Neuronal stem cell (in vitro differentiated cells): Measurements from ENCODE around the gene MSMP.

ENCODE experiments used
- DNase-seq: peaks from one replicate; pipeline ENCODE4 v3.0.0-alpha.2; 2013; ENCODE audit warnings: low spot score
- H2AFZ ChIP-seq: one replicate; pipeline ENCODE4 v1.6.1; 2013; ENCODE audit warnings: mild to moderate bottlenecking, low read length, inconsistent platforms
- H2AK5ac ChIP-seq: 2 replicates; pipeline ENCODE4 v1.6.1; 2013; ENCODE audit warnings: low read depth, mild to moderate bottlenecking, inconsistent platforms, low read length, moderate library complexity, mixed read lengths
- H2BK120ac ChIP-seq: 2 replicates; pipeline ENCODE4 v1.6.1; 2013; ENCODE audit warnings: low read depth, mild to moderate bottlenecking, inconsistent platforms, low read length, moderate library complexity, mixed read lengths
- H2BK12ac ChIP-seq: one replicate; pipeline ENCODE4 v1.6.1; 2013; ENCODE audit warnings: low read length, inconsistent platforms
- H2BK15ac ChIP-seq: 2 replicates; pipeline ENCODE4 v1.6.1; 2013; ENCODE audit warnings: mild to moderate bottlenecking, low read length, inconsistent platforms, mixed read lengths
- H2BK5ac ChIP-seq: one replicate; pipeline ENCODE4 v1.6.1; 2013; ENCODE audit warnings: inconsistent platforms, mild to moderate bottlenecking, low read length, moderate library complexity
- H3K14ac ChIP-seq: one replicate; pipeline ENCODE4 v1.6.1; 2013; ENCODE audit warnings: low read length, inconsistent platforms
- H3K18ac ChIP-seq: 2 replicates; pipeline ENCODE4 v1.6.1; 2013; ENCODE audit warnings: low read length, inconsistent platforms
- H3K23ac ChIP-seq: 2 replicates; pipeline ENCODE4 v1.6.1; 2013; ENCODE audit warnings: low read depth, mild to moderate bottlenecking, mixed read lengths, low read length, inconsistent platforms; ENCODE audit not compliant: poor library complexity
- H3K27ac ChIP-seq: replicated peaks from 3 replicates; pipeline ENCODE4 v1.5.1; 2013; ENCODE audit warnings: low read length, inconsistent platforms
- H3K27me3 ChIP-seq, 3 experiments: 2 replicates each; pipeline ENCODE4 v1.6.1; 2013; ENCODE audit warnings: low read length in 3 of 3, mild to moderate bottlenecking in 2 of 3, inconsistent platforms in 1 of 3, low read depth in 1 of 3, mixed read lengths in 1 of 3, moderate library complexity in 1 of 3; ENCODE audit not compliant: control insufficient read depth in 3 of 3, insufficient read depth in 3 of 3
- H3K36me3 ChIP-seq, 2 donors: replicated peaks in 1 of 2; 2 replicates each; pipeline ENCODE4 v1.6.1; 2013; ENCODE audit warnings: low read length in 2 of 2; ENCODE audit not compliant: control insufficient read depth in 2 of 2, insufficient read depth in 2 of 2
- H3K4ac ChIP-seq: 2 replicates; pipeline ENCODE4 v1.6.1; 2013; ENCODE audit warnings: inconsistent platforms, mild to moderate bottlenecking, low read length, moderate library complexity
- H3K4me1 ChIP-seq, 2 donors: 1 replicate in 1 of 2; 2 replicates in 1 of 2; pipeline ENCODE4 v1.6.1; 2013; ENCODE audit warnings: low read length in 2 of 2, low read depth in 1 of 2; ENCODE audit not compliant: control insufficient read depth in 2 of 2, insufficient read depth in 1 of 2
- H3K4me2 ChIP-seq: one replicate; pipeline ENCODE4 v1.6.1; 2013; ENCODE audit warnings: mild to moderate bottlenecking, low read length, inconsistent platforms; ENCODE audit not compliant: insufficient read depth, poor library complexity, severe bottlenecking
- H3K4me3 ChIP-seq, 2 donors: 2 replicates each; pipeline ENCODE4 v1.5.1; 2013; ENCODE audit warnings: low read length in 2 of 2, mild to moderate bottlenecking in 2 of 2, inconsistent platforms in 1 of 2, moderate library complexity in 1 of 2
- H3K79me1 ChIP-seq: one replicate; pipeline ENCODE4 v1.6.1; 2013; ENCODE audit warnings: low read depth, mild to moderate bottlenecking, inconsistent platforms, low read length, moderate library complexity
- H3K9ac ChIP-seq: one replicate; pipeline ENCODE4 v1.6.1; 2013; ENCODE audit warnings: mild to moderate bottlenecking, low read depth, low read length, inconsistent platforms; ENCODE audit not compliant: poor library complexity
- H3K9me3 ChIP-seq, 2 donors: replicated peaks in 1 of 2; 2 replicates each; pipeline versions ENCODE3 to v1.6.1; 2013; ENCODE audit warnings: low read length in 2 of 2, mild to moderate bottlenecking in 2 of 2, inconsistent platforms in 1 of 2, low read depth in 1 of 2, mixed read lengths in 1 of 2, moderate library complexity in 1 of 2; ENCODE audit not compliant: control insufficient read depth in 2 of 2, insufficient read depth in 1 of 2
- H4K8ac ChIP-seq: one replicate; pipeline ENCODE4 v1.6.1; 2013; ENCODE audit warnings: low read depth, mild to moderate bottlenecking, inconsistent platforms, low read length, moderate library complexity
- H4K91ac ChIP-seq: one replicate; pipeline ENCODE4 v1.6.1; 2013; ENCODE audit warnings: low read length, low read depth, mild to moderate bottlenecking, inconsistent platforms; ENCODE audit not compliant: poor library complexity
- WGBS, 2 donors: extraction: QIAGEN DNeasy Blood & Tissue Kit; methylation state at CpG; one replicate each; pipeline ENCODE4 v1.1.7; 2013; ENCODE audit warnings: missing lambda C conversion rate in 2 of 2, mixed read lengths in 1 of 2; ENCODE audit not compliant: insufficient read length in 2 of 2, insufficient replicate concordance in 1 of 2; ENCODE audit errors: extremely low coverage in 2 of 2; 5-methylcytosine and 5-hydroxymethylcytosine counted together

MSMP gene

DNA sequence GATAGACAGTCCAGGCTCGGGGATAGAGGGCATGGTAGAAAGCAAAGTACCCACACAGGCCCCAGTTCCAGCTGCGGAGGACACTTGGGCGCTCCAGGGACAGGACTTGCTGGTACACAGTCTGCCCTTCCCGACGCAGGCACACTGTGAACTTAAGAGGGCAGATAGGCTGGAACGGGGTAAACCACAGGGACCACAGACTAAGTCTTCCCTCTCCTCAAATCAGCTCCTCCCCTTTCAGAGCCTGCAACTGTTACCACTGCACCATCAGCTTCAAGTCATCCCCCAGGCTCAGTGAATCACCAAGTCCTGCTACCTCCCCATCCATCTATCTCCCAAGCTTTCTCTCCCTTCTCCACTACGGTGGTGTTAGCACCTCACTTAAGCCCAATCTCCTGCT is 12.3 kb downstream of the MSMP start:
- Histone ChIP-seq H3K27ac (no peak overlapping the region), H3K4me2 (no peak overlapping the region), H2BK12ac (no peak overlapping the region), H3K9me3 (no peaks in the 10 kb centered on the region), H3K9ac (no peak overlapping the region), H2BK120ac (no peak overlapping the region), H3K27me3 (no peaks in the 10 kb centered on the region), H4K8ac (no peak overlapping the region), H2AFZ (no peak overlapping the region), H3K79me1 (no peaks in the 10 kb centered on the region), H3K14ac (no peak overlapping the region), H2BK5ac (no peak overlapping the region), H3K23ac (no peak overlapping the region), H2AK5ac (no peak overlapping the region), H3K4me1 (peaks cover 1 to 3% of the 10 kb centered on the region in 2 donors), H4K91ac (no peak overlapping the region), H3K36me3 (peaks cover 68 to 97% of the 10 kb centered on the region in 2 donors), H3K4ac (no peak overlapping the region), H3K4me3 (no peak overlapping the region), H2BK15ac (no peak overlapping the region), H3K18ac (no peak overlapping the region)
- DNase-seq, result no peak
- no CpG with 5 or more reads among the region's 7 CpGs for WGBS, 2 donors

DNA sequence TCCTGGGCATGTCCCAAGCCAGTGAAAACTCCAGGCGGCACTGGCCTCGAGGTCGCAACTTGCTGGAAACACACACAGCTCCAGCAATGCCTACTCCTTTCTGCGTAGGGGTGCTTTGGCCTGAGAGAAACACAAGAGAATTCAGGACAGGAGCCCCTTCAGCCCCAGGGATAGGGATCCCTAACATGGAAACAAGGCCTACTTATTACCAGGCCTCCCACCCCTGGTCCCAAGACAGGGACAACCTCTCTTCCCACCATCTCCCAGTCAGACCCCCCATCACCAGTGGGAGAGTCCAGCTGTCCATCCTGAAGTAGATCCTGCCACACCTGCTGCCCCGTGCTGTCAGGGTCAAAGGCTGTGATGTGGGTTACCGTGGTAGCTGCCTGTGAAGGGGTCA is 13.8 kb downstream of the MSMP start:
- Histone ChIP-seq H3K4me1 (peaks cover 2 to 3% of the 10 kb centered on the region in 2 donors), H3K4me2 (no peak overlapping the region), H3K23ac (no peak overlapping the region), H3K27ac (no peak overlapping the region), H3K4me3 (no peak overlapping the region), H2AFZ (no peak overlapping the region), H3K27me3 (no peaks in the 10 kb centered on the region), H4K8ac (no peak overlapping the region), H2BK5ac (no peak overlapping the region), H2BK12ac (no peak overlapping the region), H3K14ac (no peak overlapping the region), H3K9me3 (no peaks in the 10 kb centered on the region), H3K79me1 (no peaks in the 10 kb centered on the region), H2BK120ac (no peak overlapping the region), H3K9ac (peak overlapping the region; percentile 9), H4K91ac (no peak overlapping the region), H2AK5ac (no peak overlapping the region), H3K18ac (no peak overlapping the region), H3K4ac (no peak overlapping the region), H2BK15ac (no peak overlapping the region), H3K36me3 (peaks cover 81 to 98% of the 10 kb centered on the region in 2 donors)
- WGBS, 2 donors, result no CpG with 5 or more reads among the region's 6 CpGs
- no peak for DNase-seq

DNA sequence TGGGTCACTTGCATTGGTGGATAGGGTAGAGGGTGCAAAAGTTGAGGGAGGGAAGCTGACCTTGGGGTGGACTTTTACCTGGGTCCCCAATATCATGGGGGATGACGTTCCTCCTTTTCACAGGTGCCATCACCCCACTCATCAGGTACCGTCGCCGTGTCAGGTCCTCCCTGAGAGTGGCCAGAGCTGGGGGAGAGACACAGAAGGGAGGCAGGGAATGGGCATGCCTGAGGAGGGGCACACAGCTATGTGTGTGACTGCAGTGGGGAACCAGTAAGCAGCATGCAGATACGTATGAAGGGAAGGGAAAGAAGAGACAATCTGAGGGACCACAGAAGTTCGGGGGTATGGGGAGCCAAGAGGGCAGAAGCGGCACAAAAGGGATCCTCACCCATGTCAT is 15.2 kb downstream of the MSMP start:
- Histone ChIP-seq H2BK120ac (no peak overlapping the region), H3K4me3 (no peak overlapping the region), H3K4ac (no peak overlapping the region), H2BK12ac (no peak overlapping the region), H2AFZ (no peak overlapping the region), H2AK5ac (no peak overlapping the region), H3K27me3 (no peaks in the 10 kb centered on the region), H2BK5ac (no peak overlapping the region), H4K91ac (no peak overlapping the region), H2BK15ac (no peak overlapping the region), H3K4me1 (peaks cover 2 to 4% of the 10 kb centered on the region in 2 donors), H4K8ac (no peak overlapping the region), H3K4me2 (no peak overlapping the region), H3K9me3 (no peaks in the 10 kb centered on the region), H3K79me1 (no peaks in the 10 kb centered on the region), H3K18ac (no peak overlapping the region), H3K23ac (no peak overlapping the region), H3K27ac (no peak overlapping the region), H3K9ac (no peak overlapping the region), H3K14ac (no peak overlapping the region), H3K36me3 (peaks cover 77 to 98% of the 10 kb centered on the region in 2 donors)
- no peak for DNase-seq
- WGBS, 2 donors, result no CpG with 5 or more reads among the region's 7 CpGs

DNA sequence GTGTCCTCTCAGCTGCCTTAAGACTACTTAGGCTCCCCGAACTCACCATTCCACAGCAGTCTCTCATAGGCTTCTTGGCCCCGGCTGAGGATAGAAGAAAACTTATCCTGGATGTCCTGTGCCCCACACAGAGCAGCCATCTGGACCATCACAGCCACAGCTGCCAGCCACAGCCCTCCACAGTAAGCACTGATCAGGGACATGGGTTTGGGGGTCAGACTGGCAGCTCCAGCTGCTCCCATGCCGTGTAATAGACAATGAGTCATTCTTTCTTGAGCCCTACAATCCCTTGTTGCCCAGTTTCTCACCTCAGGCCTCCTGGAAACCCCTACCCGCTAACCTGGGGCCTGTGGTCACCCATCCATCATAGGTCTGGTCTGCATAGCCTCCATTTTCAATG is 15.9 kb downstream of the MSMP start:
- peaks cover 5 to 9% of the 10 kb centered on the region in 2 donors for H3K4me1 ChIP-seq
- H3K27ac ChIP-seq, result no peak overlapping the region
- H3K18ac ChIP-seq, result no peak overlapping the region
- no peak overlapping the region for H4K91ac ChIP-seq
- no CpG with 5 or more reads among the region's 4 CpGs for WGBS, 2 donors
- no peaks in the 10 kb centered on the region for H3K27me3 ChIP-seq
- no peak overlapping the region for H2AK5ac ChIP-seq
- no peak overlapping the region for H4K8ac ChIP-seq
- no peaks in the 10 kb centered on the region for H3K9me3 ChIP-seq
- no peak overlapping the region for H2BK5ac ChIP-seq
- H3K4me3 ChIP-seq, result no peak overlapping the region
- H3K79me1 ChIP-seq, result no peaks in the 10 kb centered on the region
- H3K14ac ChIP-seq, result no peak overlapping the region
- H2BK120ac ChIP-seq, result no peak overlapping the region
- no peak overlapping the region for H2AFZ ChIP-seq
- H3K4ac ChIP-seq, result no peak overlapping the region
- no peak overlapping the region for H3K9ac ChIP-seq
- H3K23ac ChIP-seq, result no peak overlapping the region
- H2BK15ac ChIP-seq, result no peak overlapping the region
- no peak overlapping the region for H2BK12ac ChIP-seq
- H3K36me3 ChIP-seq, result peaks cover 72 to 97% of the 10 kb centered on the region in 2 donors
- DNase-seq, result no peak
- H3K4me2 ChIP-seq, result no peak overlapping the region
